H9 (cell line): Measurements from ENCODE around the gene CDC37L1. TPM values are rescaled to one million over a fixed set of nuclear protein-coding genes. Genes with fewer than 3 reads are reported as not detected.

Experiments
- DNase-seq: peaks from one replicate; pipeline ENCODE4 v3.0.0-alpha.2; 2017
- H2AFZ ChIP-seq: one replicate; pipeline ENCODE4 v1.6.1; 2013; ENCODE audit warnings: mild to moderate bottlenecking, low read length, control low read depth, moderate library complexity
- H2AK5ac ChIP-seq: 2 replicates; pipeline ENCODE4 v1.6.1; 2013; ENCODE audit warnings: low read length, control low read depth, mixed read lengths; ENCODE audit not compliant: insufficient read length
- H2BK120ac ChIP-seq: one replicate; pipeline ENCODE4 v1.6.1; 2013; ENCODE audit warnings: low read depth, mild to moderate bottlenecking, low read length, control low read depth, inconsistent platforms; ENCODE audit not compliant: poor library complexity, severe bottlenecking
- H2BK12ac ChIP-seq: 2 replicates; pipeline ENCODE4 v1.6.1; 2013; ENCODE audit warnings: low read length, control low read depth, mixed read lengths, low read depth; ENCODE audit not compliant: insufficient read length
- H2BK15ac ChIP-seq: 2 replicates; pipeline ENCODE4 v1.6.1; 2013; ENCODE audit warnings: low read depth, low read length, control low read depth
- H2BK20ac ChIP-seq: one replicate; pipeline ENCODE4 v1.6.1; 2013; ENCODE audit warnings: low read depth, mild to moderate bottlenecking, low read length, control low read depth, inconsistent platforms; ENCODE audit not compliant: poor library complexity, severe bottlenecking
- H2BK5ac ChIP-seq: 2 replicates; pipeline ENCODE4 v1.6.1; 2013; ENCODE audit warnings: low read length, control low read depth, mixed read lengths; ENCODE audit not compliant: insufficient read length
- H3K14ac ChIP-seq: 2 replicates; pipeline ENCODE4 v1.6.1; 2013; ENCODE audit warnings: low read length, control low read depth; ENCODE audit not compliant: insufficient read depth
- H3K18ac ChIP-seq: 2 replicates; pipeline ENCODE4 v1.6.1; 2013; ENCODE audit warnings: low read depth, mild to moderate bottlenecking, mixed read lengths, low read length, control low read depth; ENCODE audit not compliant: insufficient read length
- H3K23ac ChIP-seq: 2 replicates; pipeline ENCODE4 v1.6.1; 2013; ENCODE audit warnings: low read length, control low read depth, mixed read lengths, low read depth; ENCODE audit not compliant: insufficient read length
- H3K23me2 ChIP-seq: 2 replicates; pipeline ENCODE4 v1.6.1; 2013; ENCODE audit warnings: low read depth, mild to moderate bottlenecking, mixed read lengths, low read length, control low read depth; ENCODE audit not compliant: insufficient read length, poor library complexity, severe bottlenecking
- H3K27ac ChIP-seq: 2 replicates; pipeline ENCODE4 v1.5.1; 2013; ENCODE audit warnings: low read length, control low read depth, mixed read lengths, low read depth; ENCODE audit not compliant: insufficient read length
- H3K27me3 ChIP-seq: 2 replicates; pipeline ENCODE4 v1.6.1; 2013; ENCODE audit warnings: low read length, control low read depth, inconsistent platforms; ENCODE audit not compliant: insufficient read depth
- H3K4ac ChIP-seq: 2 replicates; pipeline ENCODE4 v1.6.1; 2013; ENCODE audit warnings: low read depth, mild to moderate bottlenecking, control low read depth, inconsistent platforms, low read length, moderate library complexity
- H3K4me1 ChIP-seq: 2 replicates; pipeline ENCODE4 v1.6.1; 2013; ENCODE audit warnings: low read length, control low read depth, inconsistent platforms; ENCODE audit not compliant: insufficient read depth
- H3K4me2 ChIP-seq: 2 replicates; pipeline ENCODE4 v1.6.1; 2013; ENCODE audit warnings: low read length, control low read depth, mixed read lengths; ENCODE audit not compliant: insufficient read length, insufficient read depth
- H3K56ac ChIP-seq: 2 replicates; pipeline ENCODE4 v1.6.1; 2013; ENCODE audit warnings: low read depth, mild to moderate bottlenecking, mixed read lengths, low read length, control low read depth; ENCODE audit not compliant: insufficient read length
- H3K79me1 ChIP-seq: 2 replicates; pipeline ENCODE4 v1.6.1; 2013; ENCODE audit warnings: low read depth, mild to moderate bottlenecking, moderate library complexity, low read length, control low read depth, inconsistent platforms; ENCODE audit not compliant: insufficient read depth, poor library complexity, severe bottlenecking
- H3K79me2 ChIP-seq: 2 replicates; pipeline ENCODE4 v1.6.1; 2013; ENCODE audit warnings: low read length, control low read depth, inconsistent platforms; ENCODE audit not compliant: insufficient read depth
- H3K9ac ChIP-seq: 2 replicates; pipeline ENCODE4 v1.6.1; 2013; ENCODE audit warnings: low read length, control low read depth, mixed read lengths; ENCODE audit not compliant: insufficient read length; ENCODE audit errors: extremely low read depth
- H3K9me3 ChIP-seq: one replicate; pipeline ENCODE4 v1.6.1; 2013; ENCODE audit warnings: low read depth, low read length, inconsistent platforms; ENCODE audit not compliant: control insufficient read depth
- H3T11ph ChIP-seq: one replicate; pipeline ENCODE4 v1.6.1; 2013; ENCODE audit warnings: mild to moderate bottlenecking, low read length, control low read depth, inconsistent platforms
- H4K20me1 ChIP-seq: one replicate; pipeline ENCODE4 v1.6.1; 2013; ENCODE audit not compliant: control insufficient read depth, insufficient read length, insufficient read depth
- H4K5ac ChIP-seq: 2 replicates; pipeline ENCODE4 v1.6.1; 2013; ENCODE audit warnings: low read depth, mild to moderate bottlenecking, mixed read lengths, low read length, control low read depth; ENCODE audit not compliant: insufficient read length
- H4K8ac ChIP-seq: replicated peaks from 2 replicates; pipeline ENCODE4 v1.6.1; 2013; ENCODE audit warnings: low read length, control low read depth, mixed read lengths, low read depth; ENCODE audit not compliant: insufficient read length
- H4K91ac ChIP-seq: 2 replicates; pipeline ENCODE4 v1.6.1; 2013; ENCODE audit warnings: low read depth, mild to moderate bottlenecking, moderate library complexity, mixed read lengths, low read length, control low read depth; ENCODE audit not compliant: insufficient read length
- H3K27ac Mint-ChIP-seq, 3 experiments: 2 replicates in 2 of 3; 3 replicates in 1 of 3; pipeline ENCODE4 v1.8.0; 2020 to 2021; ENCODE audit warnings: mixed read lengths in 3 of 3, mild to moderate bottlenecking in 1 of 3, moderate library complexity in 1 of 3
- H3K27me3 Mint-ChIP-seq: 2 replicates; pipeline ENCODE4 v1.8.0; 2021; ENCODE audit warnings: low read depth, mild to moderate bottlenecking, moderate library complexity, mixed read lengths
- H3K36me3 Mint-ChIP-seq, 3 experiments: 2 replicates in 2 of 3; 3 replicates in 1 of 3; pipeline ENCODE4 v1.8.0; 2020 to 2021; ENCODE audit warnings: low read depth in 3 of 3, mixed read lengths in 3 of 3; ENCODE audit not compliant: insufficient read depth in 1 of 3
- H3K4me1 Mint-ChIP-seq, 2 experiments: 2 replicates each; pipeline ENCODE4 v1.8.0; 2020; ENCODE audit warnings: mixed read lengths in 2 of 2
- H3K4me3 Mint-ChIP-seq, 2 experiments: 2 replicates in 1 of 2; 3 replicates in 1 of 2; pipeline ENCODE4 v1.8.0; 2020 to 2021; ENCODE audit warnings: mild to moderate bottlenecking in 2 of 2, mixed read lengths in 2 of 2, moderate library complexity in 1 of 2
- H3K9me3 Mint-ChIP-seq, 2 experiments: 2 replicates in 1 of 2; 3 replicates in 1 of 2; pipeline ENCODE4 v1.8.0; 2020; ENCODE audit warnings: mild to moderate bottlenecking in 2 of 2, mixed read lengths in 2 of 2, moderate library complexity in 1 of 2
- CTCF ChIP-seq: fragments of 200-600 bp; sonication (generic); conservative IDR thresholded peaks from 3 replicates; pipeline ENCODE4 v1.8.0; 2021; ENCODE audit warnings: antibody characterized with exemption, mild to moderate bottlenecking
- WGBS: extraction: QIAGEN DNeasy Blood & Tissue Kit; methylation state at CpG from one replicate; pipeline ENCODE4 v1.1.7; 2013; ENCODE audit warnings: missing lambda C conversion rate, low lambda C conversion rate, mixed read lengths; ENCODE audit not compliant: insufficient read length; ENCODE audit errors: extremely low coverage; 5-methylcytosine and 5-hydroxymethylcytosine counted together
- total RNA-seq: library from RNA; stranded (reverse); gene quantifications from 2 replicates; pipeline ENCODE4 v1.2.1, GENCODE V29; 2021

Gene CDC37L1
- total RNA-seq, 1 experiment from 2014 or later, result 17.6 TPM

GRCh38 chr9:4721736-4722135, 42.4 kb downstream of the CDC37L1 start:
- Histone ChIP-seq H3K14ac (no peak overlapping the region), H2BK20ac (no peak overlapping the region), H2BK15ac (no peak overlapping the region), H2AFZ (no peak overlapping the region), H2BK120ac (no peak overlapping the region), H3K27me3 (no peaks in the 10 kb centered on the region), H3K9me3 (no peaks in the 10 kb centered on the region), H3K23ac (no peak overlapping the region), H4K5ac (no peak overlapping the region), H3K23me2 (no peaks in the 10 kb centered on the region), H2BK12ac (no peak overlapping the region), H4K91ac (no peak overlapping the region), H3K27ac (no peak overlapping the region), H2BK5ac (no peak overlapping the region), H3K4ac (no peak overlapping the region), H3K56ac (no peak overlapping the region), H3K18ac (no peak overlapping the region), H3T11ph (no peak overlapping the region), H4K8ac (no peak overlapping the region), H3K4me2 (no peak overlapping the region), H2AK5ac (no peak overlapping the region), H3K79me2 (peaks cover 1% of the 10 kb centered on the region; the same call in 1 of the 2 replicates), H3K79me1 (peaks cover 5% of the 10 kb centered on the region), H3K4me1 (no peaks in the 10 kb centered on the region), H4K20me1 (no peaks in the 10 kb centered on the region), H3K9ac (no peak overlapping the region)
- Mint-ChIP-seq H3K9me3 (no peaks in the 10 kb centered on the region), H3K4me1 (no peaks in the 10 kb centered on the region), H3K27me3 (no peaks in the 10 kb centered on the region), H3K4me3 (no peak overlapping the region), H3K27ac (no peak overlapping the region), H3K36me3 (peaks cover 0 to 51% (median 31%) of the 10 kb centered on the region in 3 experiments)
- WGBS, result no CpG with 5 or more reads among the region's 4 CpGs
- TF ChIP-seq CTCF, result no peak
- no peak for DNase-seq
